CD14-positive monocyte (primary cell): ENCODE data around the gene LINC01488. TPM values are rescaled to one million over a fixed set of nuclear protein-coding genes. Genes with fewer than 3 reads are reported as not detected.

Experiments
- DNase-seq, 3 donors: peaks; one replicate each; pipeline ENCODE4 v3.0.0-alpha.2; 2011 to 2022
- H2AFZ ChIP-seq: 2 replicates; pipeline ENCODE4 v1.6.0; 2012; ENCODE audit warnings: mild to moderate bottlenecking, low read depth, low read length, inconsistent platforms; ENCODE audit not compliant: insufficient read depth, poor library complexity, severe bottlenecking
- H3K27ac ChIP-seq, 2 donors: 1 replicate in 1 of 2; 2 replicates in 1 of 2; pipeline ENCODE4 v1.5.1; 2012 to 2013; ENCODE audit warnings: low read length in 2 of 2, control low read depth in 1 of 2, inconsistent platforms in 1 of 2, low read depth in 1 of 2, mild to moderate bottlenecking in 1 of 2
- H3K27me3 ChIP-seq, 2 donors: one replicate each; pipeline versions ENCODE4 v1.6.0 to v1.6.1; 2011 to 2013; ENCODE audit warnings: low read length in 2 of 2; ENCODE audit not compliant: control insufficient read depth in 2 of 2, insufficient read depth in 2 of 2
- H3K36me3 ChIP-seq, 2 donors: replicated peaks in 1 of 2; 1 replicate in 1 of 2; 2 replicates in 1 of 2; pipeline versions ENCODE4 v1.5.1 to v1.6.1; 2012 to 2013; ENCODE audit warnings: low read length in 2 of 2, control low read depth in 1 of 2, inconsistent platforms in 1 of 2, mild to moderate bottlenecking in 1 of 2; ENCODE audit not compliant: insufficient read depth in 2 of 2, control insufficient read depth in 1 of 2
- H3K4me1 ChIP-seq, 2 donors: 1 replicate in 1 of 2; 2 replicates in 1 of 2; pipeline versions ENCODE4 v1.5.1 to v1.6.1; 2012 to 2013; ENCODE audit warnings: low read length in 2 of 2, control low read depth in 1 of 2, inconsistent platforms in 1 of 2, mild to moderate bottlenecking in 1 of 2, moderate library complexity in 1 of 2; ENCODE audit not compliant: insufficient read depth in 2 of 2, control insufficient read depth in 1 of 2
- H3K4me2 ChIP-seq: replicated peaks from 2 replicates; pipeline ENCODE3; 2012; ENCODE audit warnings: low read length, moderate library complexity, mild to moderate bottlenecking; ENCODE audit not compliant: poor library complexity, severe bottlenecking; ENCODE audit errors: extremely low read depth
- H3K4me3 ChIP-seq, 3 experiments: fragments of 200-600 bp in 1 of 3; sonication (generic) in 1 of 3; replicated peaks in 1 of 3; 1 replicate in 2 of 3; 2 replicates in 1 of 3; pipeline ENCODE4 v1.5.1; 2011 to 2013; ENCODE audit warnings: low read length in 3 of 3, mild to moderate bottlenecking in 3 of 3, control low read depth in 2 of 3, low read depth in 2 of 3, inconsistent platforms in 1 of 3, moderate library complexity in 1 of 3
- H3K79me2 ChIP-seq: 2 replicates; pipeline ENCODE4 v1.6.0; 2012; ENCODE audit warnings: mild to moderate bottlenecking, control low read depth, inconsistent platforms, low read length, moderate library complexity; ENCODE audit not compliant: insufficient read depth
- H3K9ac ChIP-seq: 2 replicates; pipeline ENCODE4 v1.6.0; 2017; ENCODE audit warnings: low read length, mild to moderate bottlenecking; ENCODE audit not compliant: insufficient read depth, poor library complexity, severe bottlenecking
- H3K9me3 ChIP-seq, 2 donors: replicated peaks in 1 of 2; 1 replicate in 1 of 2; 2 replicates in 1 of 2; pipeline versions ENCODE4 v1.5.1 to v1.6.1; 2012 to 2013; ENCODE audit warnings: low read length in 2 of 2, control low read depth in 1 of 2; ENCODE audit not compliant: control insufficient read depth in 1 of 2, insufficient read depth in 1 of 2
- H4K20me1 ChIP-seq: 2 replicates; pipeline ENCODE4 v1.6.0; 2012; ENCODE audit warnings: mild to moderate bottlenecking, low read length, control low read depth, moderate library complexity; ENCODE audit not compliant: insufficient read depth
- H3K27ac Mint-ChIP-seq, 7 donors: one replicate each; pipeline ENCODE4 v1.8.0; 2020; ENCODE audit warnings: mild to moderate bottlenecking in 7 of 7, mixed read lengths in 7 of 7, moderate library complexity in 6 of 7, inconsistent platforms in 2 of 7
- H3K27me3 Mint-ChIP-seq, 3 donors: one replicate each; pipeline ENCODE4 v1.8.0; 2021 to 2022; ENCODE audit warnings: low read depth in 3 of 3, mild to moderate bottlenecking in 3 of 3, mixed read lengths in 3 of 3, moderate library complexity in 3 of 3, inconsistent platforms in 1 of 3
- H3K36me3 Mint-ChIP-seq, 2 donors: one replicate each; pipeline ENCODE4 v1.8.0; 2020; ENCODE audit warnings: mixed read lengths in 2 of 2, inconsistent platforms in 1 of 2, mild to moderate bottlenecking in 1 of 2
- H3K4me1 Mint-ChIP-seq: one replicate; pipeline ENCODE4 v1.8.0; 2020; ENCODE audit warnings: mild to moderate bottlenecking, mixed read lengths
- H3K4me3 Mint-ChIP-seq, 2 donors: one replicate each; pipeline ENCODE4 v1.8.0; 2020; ENCODE audit warnings: mild to moderate bottlenecking in 2 of 2, mixed read lengths in 2 of 2, moderate library complexity in 1 of 2
- H3K9me3 Mint-ChIP-seq, 7 donors: one replicate each; pipeline ENCODE4 v1.8.0; 2020 to 2022; ENCODE audit warnings: mixed read lengths in 7 of 7, mild to moderate bottlenecking in 6 of 7, moderate library complexity in 6 of 7, inconsistent platforms in 2 of 7
- WGBS: methylation state at CpG from one replicate; pipeline ENCODE4 v1.1.5; 2013; ENCODE audit warnings: missing lambda C conversion rate; ENCODE audit not compliant: insufficient coverage; 5-methylcytosine and 5-hydroxymethylcytosine counted together
- intact Hi-C, 2 donors: fragments of 100-400 bp; cut with micrococcal nuclease; formaldehyde crosslinking; loops; one replicate each; pipeline versions ENCODE4 v1.15.0 to v1.15.1; 2023
- polyA plus RNA-seq, 3 donors: library from polyadenylated mRNA; depleted of rRNA in 1 of 3; unstranded in 2 of 3; stranded (reverse) in 1 of 3; fragments of 300-500 nt in 2 of 3; fragments of >200 nt in 1 of 3; fragmentation: Illumina TruSeq in 2 of 3; gene quantifications; 1 replicate in 2 of 3; 2 replicates in 1 of 3; pipeline ENCODE4 v1.2.3, GENCODE V29; 2012 to 2021
- TF ChIP-seq, protein P1 (sequence below): fragments of 200-600 bp; IDR thresholded peaks from one replicate; pipeline ENCODE4 v1.8.0; 2022; ENCODE audit warnings: antibody characterized with exemption, mild to moderate bottlenecking

Gene LINC01488
- polyA plus RNA-seq, 3 donors = not detected

DNA sequence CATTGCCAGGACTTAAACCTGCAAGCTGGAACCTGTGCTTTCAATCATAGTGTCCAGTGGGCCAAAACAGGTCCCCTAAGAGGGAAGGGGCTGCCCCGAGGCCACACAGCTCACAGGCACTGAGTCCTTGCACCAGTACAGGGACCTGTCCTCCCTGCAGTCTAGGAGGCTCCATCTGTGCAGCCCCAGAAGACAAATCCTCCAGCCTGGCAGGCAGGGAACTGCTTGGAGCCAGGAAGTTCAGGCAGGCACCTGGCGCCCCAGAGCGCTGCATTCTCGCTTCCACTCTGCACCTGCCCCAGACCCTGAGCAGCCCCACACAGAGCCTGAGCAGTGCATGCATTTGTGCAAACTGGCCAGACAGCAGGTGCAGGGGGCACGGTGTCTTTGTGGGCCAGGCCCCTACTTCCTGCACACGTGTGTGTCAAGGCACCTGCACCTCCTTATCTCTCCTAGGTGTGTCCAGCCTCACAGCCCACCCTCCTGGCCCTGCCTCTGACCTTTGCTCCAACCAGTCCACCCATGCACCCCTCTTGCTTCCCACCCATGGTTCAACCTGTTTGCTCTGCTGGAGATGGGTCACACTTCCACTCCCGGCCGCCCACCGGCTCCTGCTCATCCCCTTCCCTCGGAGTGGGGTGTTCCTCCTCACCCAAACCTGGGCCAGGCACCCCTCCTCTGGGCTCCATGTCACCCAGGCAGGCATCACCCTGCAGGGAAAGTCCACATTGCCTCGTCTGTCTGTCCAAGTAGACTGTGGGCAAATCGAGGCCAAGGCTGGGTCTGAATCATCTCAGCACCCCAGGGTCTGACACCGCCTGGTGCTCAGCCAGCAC, 19.0 kb downstream of the LINC01488 start:
- Histone ChIP-seq H3K4me2 (no peak overlapping the region), H3K4me3 (no peak overlapping the region), H4K20me1 (no peaks in the 10 kb centered on the region), H3K4me1 (no peaks in the 10 kb centered on the region), H3K27ac (no peak overlapping the region), H3K27me3 (no peaks in the 10 kb centered on the region), H3K36me3 (no peaks in the 10 kb centered on the region), H2AFZ (no peak overlapping the region), H3K9me3 (no peaks in the 10 kb centered on the region), H3K9ac (no peak overlapping the region), H3K79me2 (no peaks in the 10 kb centered on the region)
- TF ChIP-seq, protein P1, sequence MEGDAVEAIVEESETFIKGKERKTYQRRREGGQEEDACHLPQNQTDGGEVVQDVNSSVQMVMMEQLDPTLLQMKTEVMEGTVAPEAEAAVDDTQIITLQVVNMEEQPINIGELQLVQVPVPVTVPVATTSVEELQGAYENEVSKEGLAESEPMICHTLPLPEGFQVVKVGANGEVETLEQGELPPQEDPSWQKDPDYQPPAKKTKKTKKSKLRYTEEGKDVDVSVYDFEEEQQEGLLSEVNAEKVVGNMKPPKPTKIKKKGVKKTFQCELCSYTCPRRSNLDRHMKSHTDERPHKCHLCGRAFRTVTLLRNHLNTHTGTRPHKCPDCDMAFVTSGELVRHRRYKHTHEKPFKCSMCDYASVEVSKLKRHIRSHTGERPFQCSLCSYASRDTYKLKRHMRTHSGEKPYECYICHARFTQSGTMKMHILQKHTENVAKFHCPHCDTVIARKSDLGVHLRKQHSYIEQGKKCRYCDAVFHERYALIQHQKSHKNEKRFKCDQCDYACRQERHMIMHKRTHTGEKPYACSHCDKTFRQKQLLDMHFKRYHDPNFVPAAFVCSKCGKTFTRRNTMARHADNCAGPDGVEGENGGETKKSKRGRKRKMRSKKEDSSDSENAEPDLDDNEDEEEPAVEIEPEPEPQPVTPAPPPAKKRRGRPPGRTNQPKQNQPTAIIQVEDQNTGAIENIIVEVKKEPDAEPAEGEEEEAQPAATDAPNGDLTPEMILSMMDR = no peak
- H3K27me3 Mint-ChIP-seq = peaks cover 8 to 10% (median 8%) of the 10 kb centered on the region in 3 donors
- WGBS = 88% methylated on average over 12 of the region's 13 CpGs
- no peak overlapping the region for H3K27ac Mint-ChIP-seq
- no peak for DNase-seq
- H3K36me3 Mint-ChIP-seq = no peaks in the 10 kb centered on the region
- intact Hi-C loops = no loop called here
- peaks cover 0 to 5% (median 1%) of the 10 kb centered on the region in 7 donors for H3K9me3 Mint-ChIP-seq
- H3K4me1 Mint-ChIP-seq = peaks cover 2% of the 10 kb centered on the region
- H3K4me3 Mint-ChIP-seq = no peak overlapping the region

DNA sequence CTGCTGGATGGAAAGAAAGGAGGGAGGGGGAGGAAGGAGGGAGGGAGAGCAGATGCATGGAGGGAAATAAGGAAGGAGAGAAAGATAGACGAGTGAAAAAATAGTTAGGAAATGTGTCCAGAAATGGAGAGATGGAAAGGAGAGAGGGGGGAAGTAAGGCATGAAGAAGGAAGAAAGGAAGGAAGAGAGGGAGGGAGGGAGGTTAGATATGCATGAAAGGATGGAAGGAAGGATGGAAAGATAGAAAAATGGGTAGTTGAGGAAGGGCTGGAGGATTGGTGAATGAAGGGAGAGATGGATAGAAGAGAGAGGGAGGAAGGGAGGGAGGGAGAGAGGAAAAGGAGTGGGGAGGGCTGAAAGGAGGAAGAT, 19.6 kb downstream of the LINC01488 start:
- Histone ChIP-seq H3K27me3 (no peaks in the 10 kb centered on the region), H3K4me2 (no peak overlapping the region), H3K9ac (no peak overlapping the region), H3K4me3 (no peak overlapping the region), H3K79me2 (no peaks in the 10 kb centered on the region), H3K4me1 (no peaks in the 10 kb centered on the region), H3K36me3 (no peaks in the 10 kb centered on the region), H4K20me1 (no peaks in the 10 kb centered on the region), H3K9me3 (peaks cover 0 to 2% of the 10 kb centered on the region in 2 donors), H3K27ac (no peak overlapping the region), H2AFZ (no peak overlapping the region)
- Mint-ChIP-seq H3K4me1 (peaks cover 2% of the 10 kb centered on the region), H3K4me3 (no peak overlapping the region), H3K36me3 (no peaks in the 10 kb centered on the region), H3K9me3 (peaks cover 0 to 9% (median 3%) of the 10 kb centered on the region in 7 donors), H3K27me3 (peaks cover 6 to 10% (median 8%) of the 10 kb centered on the region in 3 donors), H3K27ac (no peak overlapping the region)
- no peak for DNase-seq
- TF ChIP-seq, protein P1 = no peak
- 72% methylated on average over 1 of the region's 1 CpG for WGBS
- intact Hi-C loops = no loop called here
